PC-9 (cell line): ENCODE data around the gene TTLL8. TPM values are rescaled to one million over a fixed set of nuclear protein-coding genes. Genes with fewer than 3 reads are reported as not detected.

Source experiments
- BruUV-seq: library from RNA; stranded (reverse); fragments of 400-500 nt; replicated peaks from 2 replicates; lab custom pipeline; 2021; lab: Mats Ljungman, UMichigan
- CTCF ChIA-PET: fragments of 300-600 bp; sonication (Branson Sonifier 250); formaldehyde crosslinking; loops from one replicate; lab custom pipeline; 2022; ENCODE audit warnings: antibody characterized with exemption; lab: Charles Lee
- POLR2A ChIA-PET: fragments of 300-600 bp; sonication (Branson Sonifier 250); formaldehyde crosslinking; loops from one replicate; lab custom pipeline; 2022; ENCODE audit warnings: antibody characterized with exemption; ENCODE audit not compliant: unreplicated experiment; lab: Charles Lee
- DNase-seq, 2 experiments: peaks; one replicate each; pipeline versions ENCODE4 v3.0.0 to v3.0.0-alpha.2; 2015 to 2022; ENCODE audit warnings: mixed read lengths in 1 of 2
- H2AFZ ChIP-seq: fragments of 200-600 bp; sonication (generic); 2 replicates; pipeline ENCODE4 v1.8.1; 2017; ENCODE audit warnings: antibody characterized with exemption
- H3F3A ChIP-seq: fragments of 200-600 bp; sonication (generic); 2 replicates; pipeline ENCODE4 v1.8.1; 2017; ENCODE audit warnings: antibody characterized with exemption, mild to moderate bottlenecking, low read depth; ENCODE audit not compliant: insufficient read depth
- H3K27ac ChIP-seq: fragments of 200-600 bp; sonication (generic); 2 replicates; pipeline ENCODE4 v1.6.1; 2016; ENCODE audit warnings: mixed run types
- H3K27me3 ChIP-seq: fragments of 200-600 bp; sonication (generic); 2 replicates; pipeline ENCODE4 v1.6.1; 2016; ENCODE audit warnings: low read depth, mixed run types; ENCODE audit not compliant: insufficient read depth
- H3K36me3 ChIP-seq: fragments of 200-600 bp; sonication (generic); 2 replicates; pipeline ENCODE4 v1.6.1; 2016; ENCODE audit warnings: low read depth, mixed run types
- H3K4me1 ChIP-seq: fragments of 200-600 bp; sonication (generic); replicated peaks from 2 replicates; pipeline ENCODE4 v1.6.1; 2016; ENCODE audit warnings: mixed run types; ENCODE audit not compliant: insufficient read depth
- H3K4me2 ChIP-seq: fragments of 200-600 bp; sonication (generic); 2 replicates; pipeline ENCODE4 v1.6.1; 2017; ENCODE audit warnings: mixed run types
- H3K4me3 ChIP-seq: fragments of 200-600 bp; sonication (generic); 2 replicates; pipeline ENCODE4 v1.6.1; 2016; ENCODE audit warnings: mixed run types
- H3K79me2 ChIP-seq: fragments of 200-600 bp; sonication (generic); 2 replicates; pipeline ENCODE4 v1.6.1; 2017; ENCODE audit warnings: low read depth, mixed run types
- H3K9me2 ChIP-seq: fragments of 200-600 bp; sonication (generic); 2 replicates; pipeline ENCODE4 v1.8.1; 2017; ENCODE audit warnings: mild to moderate bottlenecking; ENCODE audit not compliant: insufficient read depth
- H3K9me3 ChIP-seq: fragments of 200-600 bp; sonication (generic); 2 replicates; pipeline ENCODE4 v1.8.1; 2016; ENCODE audit warnings: low read depth; ENCODE audit not compliant: insufficient read depth
- H4K20me1 ChIP-seq: fragments of 200-600 bp; sonication (generic); 2 replicates; pipeline ENCODE4 v1.8.1; 2017; ENCODE audit not compliant: insufficient read depth
- EZH2 ChIP-seq: fragments of 200-600 bp; sonication (generic); IDR thresholded peaks from 2 replicates; pipeline ENCODE4 v1.8.0; 2017; ENCODE audit warnings: antibody characterized with exemption, low read depth
- intact Hi-C: fragments of 100-400 bp; cut with micrococcal nuclease; formaldehyde crosslinking; loops from one replicate; pipeline ENCODE4 v1.10.0; 2022; ENCODE audit not compliant: unreplicated experiment
- total RNA-seq: library from RNA; stranded (reverse); gene quantifications from 2 replicates; pipeline ENCODE4 v1.2.3, GENCODE V29; 2021
- TF ChIP-seq, protein P1 (sequence below): fragments of 200-600 bp; sonication (generic); conservative IDR thresholded peaks from 2 replicates; pipeline ENCODE4 v1.6.1; 2017; ENCODE audit warnings: mixed run types, antibody characterized with exemption, mild to moderate bottlenecking, moderate library complexity

Gene TTLL8
- total RNA-seq, 1 experiment from 2014 or later, result not detected

DNA sequence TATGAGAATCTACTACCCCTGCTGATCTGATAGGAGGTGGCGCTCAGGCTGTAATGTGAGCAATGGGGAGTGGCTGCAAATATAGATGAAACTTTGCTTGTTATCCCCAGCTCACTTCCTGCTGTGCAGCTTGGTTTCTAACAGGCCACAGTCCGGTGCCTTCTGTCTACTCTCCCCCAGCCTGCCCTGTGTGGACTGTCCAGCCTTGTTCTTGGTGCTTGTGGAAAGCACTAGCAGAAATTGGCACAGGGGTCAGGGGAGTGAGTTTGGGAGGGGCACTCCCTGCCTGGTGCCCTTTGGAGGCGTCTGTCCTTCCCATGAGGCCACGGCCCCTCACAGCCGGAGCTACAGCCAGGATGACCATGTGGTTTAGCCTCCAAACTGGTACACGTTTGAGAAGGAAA lies 46.0 kb upstream of the TTLL8 start:
- Histone ChIP-seq H4K20me1 (no peaks in the 10 kb centered on the region), H3K4me3 (no peak overlapping the region), H3K27ac (no peak overlapping the region), H3K4me1 (no peaks in the 10 kb centered on the region), H3K4me2 (no peak overlapping the region), H3K9me3 (no peaks in the 10 kb centered on the region), H3F3A (0 out of 2 replicates have a peak, but pooled peaks cover 3% of the 10 kb centered on the region), H2AFZ (no peak overlapping the region), H3K79me2 (no peaks in the 10 kb centered on the region), H3K27me3 (peaks cover 39% of the 10 kb centered on the region), H3K9me2 (no peaks in the 10 kb centered on the region), H3K36me3 (no peaks in the 10 kb centered on the region)
- BruUV-seq, result no TSS peak
- intact Hi-C loops, result no loop called here
- CTCF ChIA-PET, result no interaction called here
- DNase-seq, result no peak
- no peak for TF ChIP-seq EZH2
- TF ChIP-seq, protein P1, sequence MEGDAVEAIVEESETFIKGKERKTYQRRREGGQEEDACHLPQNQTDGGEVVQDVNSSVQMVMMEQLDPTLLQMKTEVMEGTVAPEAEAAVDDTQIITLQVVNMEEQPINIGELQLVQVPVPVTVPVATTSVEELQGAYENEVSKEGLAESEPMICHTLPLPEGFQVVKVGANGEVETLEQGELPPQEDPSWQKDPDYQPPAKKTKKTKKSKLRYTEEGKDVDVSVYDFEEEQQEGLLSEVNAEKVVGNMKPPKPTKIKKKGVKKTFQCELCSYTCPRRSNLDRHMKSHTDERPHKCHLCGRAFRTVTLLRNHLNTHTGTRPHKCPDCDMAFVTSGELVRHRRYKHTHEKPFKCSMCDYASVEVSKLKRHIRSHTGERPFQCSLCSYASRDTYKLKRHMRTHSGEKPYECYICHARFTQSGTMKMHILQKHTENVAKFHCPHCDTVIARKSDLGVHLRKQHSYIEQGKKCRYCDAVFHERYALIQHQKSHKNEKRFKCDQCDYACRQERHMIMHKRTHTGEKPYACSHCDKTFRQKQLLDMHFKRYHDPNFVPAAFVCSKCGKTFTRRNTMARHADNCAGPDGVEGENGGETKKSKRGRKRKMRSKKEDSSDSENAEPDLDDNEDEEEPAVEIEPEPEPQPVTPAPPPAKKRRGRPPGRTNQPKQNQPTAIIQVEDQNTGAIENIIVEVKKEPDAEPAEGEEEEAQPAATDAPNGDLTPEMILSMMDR, result no peak
- POLR2A ChIA-PET, result no interaction called here

DNA sequence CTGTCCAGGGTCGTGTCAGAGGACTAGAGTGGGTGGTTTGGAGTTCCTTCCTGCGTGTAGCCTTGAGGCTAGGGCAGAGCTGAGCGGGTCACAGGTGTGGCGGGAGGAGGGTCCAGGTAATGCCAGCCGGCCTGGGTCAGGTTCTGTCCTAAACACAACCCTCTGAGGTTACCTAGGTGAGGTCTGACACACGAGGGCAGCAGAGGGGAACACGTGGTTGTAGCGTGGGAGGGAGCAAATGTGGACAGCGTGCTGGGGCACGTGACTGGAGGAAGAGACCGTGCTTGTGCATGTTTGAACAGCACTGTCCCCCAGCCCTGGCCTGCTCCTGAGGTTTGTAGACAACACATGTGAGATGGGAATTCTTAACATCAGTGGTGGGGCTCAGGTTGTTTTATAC lies 44.8 kb upstream of the TTLL8 start:
- CTCF ChIA-PET, result no interaction called here
- no peaks in the 10 kb centered on the region for H4K20me1 ChIP-seq

DNA sequence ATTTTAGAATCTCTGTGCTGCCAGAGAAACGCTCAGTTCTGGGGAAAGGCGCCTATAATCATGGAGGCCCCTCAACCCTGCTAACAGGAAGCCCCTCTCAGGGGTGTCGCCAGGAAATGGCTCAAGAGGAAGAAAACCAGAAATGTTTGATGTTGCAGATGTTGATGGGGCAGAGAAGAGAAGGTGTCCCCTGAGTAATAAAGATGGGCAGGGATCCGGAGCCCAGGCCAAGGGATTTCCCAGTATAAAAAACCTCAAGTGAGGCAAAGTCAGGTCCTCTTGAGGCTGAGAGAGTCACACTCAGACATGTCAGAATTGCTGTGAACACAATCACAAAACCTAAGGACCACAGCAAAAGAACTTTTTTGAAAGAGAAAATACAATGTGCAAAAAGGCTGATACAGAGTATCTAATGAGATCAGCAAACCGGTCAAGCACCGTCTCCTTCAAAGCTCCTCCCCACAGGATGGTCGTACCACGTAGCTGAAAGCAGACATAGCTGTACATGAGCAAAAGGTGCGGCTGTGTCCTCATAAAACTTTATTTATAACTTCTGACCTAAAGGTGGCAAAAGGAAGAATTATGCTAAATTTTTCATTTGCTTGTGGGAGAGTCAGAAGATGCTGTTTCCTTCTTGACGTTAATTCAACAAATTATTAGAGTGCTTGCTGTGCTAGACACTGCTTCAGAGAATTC lies 43.9 kb upstream of the TTLL8 start:
- Histone ChIP-seq H3K4me1 (no peaks in the 10 kb centered on the region), H3K9me3 (no peaks in the 10 kb centered on the region), H3K36me3 (no peaks in the 10 kb centered on the region), H2AFZ (no peak overlapping the region), H3K9me2 (no peaks in the 10 kb centered on the region), H3F3A (0 out of 2 replicates have a peak, but pooled peaks cover 3% of the 10 kb centered on the region), H3K4me3 (no peak overlapping the region), H4K20me1 (no peaks in the 10 kb centered on the region), H3K27ac (no peak overlapping the region), H3K79me2 (no peaks in the 10 kb centered on the region), H3K4me2 (no peak overlapping the region), H3K27me3 (peaks cover 38% of the 10 kb centered on the region; the same call in 1 of the 2 replicates)
- no TSS peak for BruUV-seq
- intact Hi-C loops, result no loop called here
- ChIA-PET CTCF (no interaction called here), POLR2A (no interaction called here)
- no peak for TF ChIP-seq EZH2
- DNase-seq, result peak in 1 of 2 experiments; percentile 11

More for the DNA sequence above, 44.8 kb upstream of the TTLL8 start:
- Histone ChIP-seq H3K27me3 (peaks cover 36% of the 10 kb centered on the region), H3F3A (0 out of 2 replicates have a peak, but pooled peaks cover 3% of the 10 kb centered on the region), H3K4me3 (no peak overlapping the region), H3K79me2 (no peaks in the 10 kb centered on the region), H3K4me2 (no peak overlapping the region), H3K9me3 (no peaks in the 10 kb centered on the region), H2AFZ (no peak overlapping the region), H3K27ac (no peak overlapping the region), H3K36me3 (no peaks in the 10 kb centered on the region), H3K4me1 (no peaks in the 10 kb centered on the region), H3K9me2 (no peaks in the 10 kb centered on the region)
- peak in 1 of 2 experiments; percentile 21 for DNase-seq
- BruUV-seq, result no TSS peak
- intact Hi-C loops, result no loop called here
- POLR2A ChIA-PET, result no interaction called here
- TF ChIP-seq EZH2, result no peak
- TF ChIP-seq, protein P1, result no peak
